Right lobe of liver (tissue), 4 donors: ENCODE data around the gene MDFIC.

ENCODE experiments used
- CTCF ChIP-seq, 4 donors: fragments of 200-600 bp in 3 of 4; fragments of 450-650 bp in 1 of 4; IDR thresholded peaks; one replicate each; pipeline versions ENCODE4 v1.5.1 to v1.8.0; 2016 to 2022; ENCODE audit warnings: antibody characterized with exemption in 4 of 4, mild to moderate bottlenecking in 2 of 4
- POLR2A ChIP-seq: fragments of 450-650 bp; IDR thresholded peaks from one replicate; pipeline ENCODE4 v1.6.1; 2017; ENCODE audit warnings: antibody characterized with exemption, mild to moderate bottlenecking
- donor health status: DM: no; HTN: no; CAD: no.
- donor health status: DM: no; HTN: no; CAD: no.
- donor health status: DM: no; HTN: yes; CAD: no.

GRCh38 chr7:114966156-114966555 lies 44.3 kb downstream of the MDFIC start:
- TF ChIP-seq CTCF (IDR thresholded peaks at IDR 0.05) (no peak), POLR2A (no peak)
